Stimulated activated naive B cell treated with anti-CD40 and anti-IgM and Interleukin-4, amounts not matched to agents 10 μg/mL and 1 μg/mL and 100 μg/mL, for 72 hours (primary cell): ENCODE data around the gene VASP.

Source experiments
- ATAC-seq, 2 donors: fragments of 150-1000 bp; cut with Tn5 transposase; replicated peaks; 2 replicates each; pipeline ENCODE4 v1.10.0; 2021; ENCODE audit warnings: moderate library complexity in 1 of 2
- DNase-seq: peaks from one replicate; pipeline ENCODE4 v3.0.0; 2021
- H3K27ac Mint-ChIP-seq: one replicate; pipeline ENCODE4 v1.8.0; 2022; ENCODE audit warnings: mild to moderate bottlenecking, mixed read lengths
- H3K27me3 Mint-ChIP-seq, 2 donors: one replicate each; pipeline ENCODE4 v1.8.0; 2022; ENCODE audit warnings: mixed read lengths in 2 of 2
- H3K36me3 Mint-ChIP-seq, 2 donors: one replicate each; pipeline ENCODE4 v1.8.0; 2022; ENCODE audit warnings: mixed read lengths in 2 of 2, mild to moderate bottlenecking in 1 of 2
- H3K4me1 Mint-ChIP-seq, 2 donors: one replicate each; pipeline ENCODE4 v1.8.0; 2022; ENCODE audit warnings: mixed read lengths in 2 of 2, mild to moderate bottlenecking in 1 of 2
- H3K4me3 Mint-ChIP-seq, 2 donors: one replicate each; pipeline ENCODE4 v1.8.0; 2022; ENCODE audit warnings: mild to moderate bottlenecking in 2 of 2, mixed read lengths in 2 of 2, moderate library complexity in 1 of 2
- H3K9me3 Mint-ChIP-seq, 2 donors: one replicate each; pipeline ENCODE4 v1.8.0; 2022; ENCODE audit warnings: mixed read lengths in 2 of 2, mild to moderate bottlenecking in 1 of 2

VASP gene

DNA sequence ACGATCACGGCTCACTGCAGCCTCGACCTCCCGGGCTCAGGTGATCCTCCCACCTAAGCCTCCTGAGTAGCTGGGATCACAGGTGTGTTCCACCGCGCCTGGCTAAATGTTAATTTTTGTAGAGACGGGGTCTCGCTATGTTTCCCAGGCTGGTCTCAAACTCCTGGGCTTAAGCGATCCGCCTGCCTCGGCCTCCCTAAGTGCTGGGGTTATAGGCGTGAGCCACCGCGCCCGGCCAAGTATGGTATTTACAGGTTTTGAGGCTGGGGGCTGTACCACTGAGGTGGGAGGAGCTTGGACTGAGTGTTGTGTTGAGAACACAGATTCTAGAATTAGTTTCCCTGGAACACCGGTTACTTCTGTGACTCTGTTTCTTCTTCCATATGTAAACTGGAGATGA, 9.5 kb upstream of the VASP start:
- H3K36me3 Mint-ChIP-seq, result peaks cover 7 to 13% of the 10 kb centered on the region in 2 donors
- H3K27ac Mint-ChIP-seq, result no peak overlapping the region
- peaks cover 24 to 28% of the 10 kb centered on the region in 2 donors for H3K27me3 Mint-ChIP-seq
- H3K9me3 Mint-ChIP-seq, result peaks cover 0 to 4% of the 10 kb centered on the region in 2 donors
- H3K4me1 Mint-ChIP-seq, result peaks cover 38 to 70% of the 10 kb centered on the region in 2 donors
- ATAC-seq, result no peak
- no peak for DNase-seq
- peak overlapping the region; percentile 48 to 68 for H3K4me3 Mint-ChIP-seq

DNA sequence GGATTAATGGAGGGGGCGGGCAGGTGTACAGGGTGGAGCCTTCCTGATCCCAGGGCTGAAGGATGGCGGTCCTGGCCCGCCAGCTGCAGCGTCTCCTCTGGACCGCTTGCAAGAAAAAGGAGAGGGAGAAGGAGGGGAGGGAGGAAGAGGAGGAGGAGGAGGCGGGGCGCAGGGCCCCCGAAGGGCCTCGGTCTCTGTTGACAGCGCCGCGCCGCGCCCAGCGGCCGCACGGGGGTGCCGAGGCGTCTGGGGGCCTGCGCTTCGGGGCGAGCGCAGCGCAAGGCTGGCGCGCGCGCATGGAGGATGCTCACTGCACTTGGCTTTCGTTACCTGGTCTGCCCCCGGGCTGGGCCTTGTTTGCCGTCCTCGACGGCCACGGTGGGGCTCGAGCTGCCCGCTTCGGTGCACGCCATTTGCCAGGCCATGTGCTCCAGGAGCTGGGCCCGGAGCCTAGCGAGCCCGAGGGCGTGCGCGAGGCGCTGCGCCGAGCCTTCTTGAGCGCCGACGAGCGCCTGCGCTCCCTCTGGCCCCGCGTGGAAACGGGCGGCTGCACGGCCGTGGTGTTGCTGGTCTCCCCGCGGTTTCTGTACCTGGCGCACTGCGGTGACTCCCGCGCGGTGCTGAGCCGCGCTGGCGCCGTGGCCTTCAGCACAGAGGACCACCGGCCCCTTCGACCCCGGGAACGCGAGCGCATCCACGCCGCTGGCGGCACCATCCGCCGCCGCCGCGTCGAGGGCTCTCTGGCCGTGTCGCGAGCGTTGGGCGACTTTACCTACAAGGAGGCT, 8.7 kb upstream of the VASP start, which contains the start of gene PPM1N:
Gene PPM1N (plus strand): TSS at position 33 of the 785 bp plus-strand sequence. CDS start 30 bp downstream, at position 63.
- H3K27me3 Mint-ChIP-seq, result peaks cover 17 to 21% of the 10 kb centered on the region in 2 donors
- peak within 1 kb of the TSS; percentile 85 to 87 for H3K4me3 Mint-ChIP-seq
- peak within 1 kb of the TSS; percentile 83 for H3K27ac Mint-ChIP-seq
- peaks cover 34 to 62% of the 10 kb centered on the region in 2 donors for H3K4me1 Mint-ChIP-seq
- no peak for DNase-seq
- ATAC-seq, result peak; percentile 41 to 43
- peaks cover 9 to 13% of the 10 kb centered on the region in 2 donors for H3K36me3 Mint-ChIP-seq
- H3K9me3 Mint-ChIP-seq, result peaks cover 0 to 4% of the 10 kb centered on the region in 2 donors

DNA sequence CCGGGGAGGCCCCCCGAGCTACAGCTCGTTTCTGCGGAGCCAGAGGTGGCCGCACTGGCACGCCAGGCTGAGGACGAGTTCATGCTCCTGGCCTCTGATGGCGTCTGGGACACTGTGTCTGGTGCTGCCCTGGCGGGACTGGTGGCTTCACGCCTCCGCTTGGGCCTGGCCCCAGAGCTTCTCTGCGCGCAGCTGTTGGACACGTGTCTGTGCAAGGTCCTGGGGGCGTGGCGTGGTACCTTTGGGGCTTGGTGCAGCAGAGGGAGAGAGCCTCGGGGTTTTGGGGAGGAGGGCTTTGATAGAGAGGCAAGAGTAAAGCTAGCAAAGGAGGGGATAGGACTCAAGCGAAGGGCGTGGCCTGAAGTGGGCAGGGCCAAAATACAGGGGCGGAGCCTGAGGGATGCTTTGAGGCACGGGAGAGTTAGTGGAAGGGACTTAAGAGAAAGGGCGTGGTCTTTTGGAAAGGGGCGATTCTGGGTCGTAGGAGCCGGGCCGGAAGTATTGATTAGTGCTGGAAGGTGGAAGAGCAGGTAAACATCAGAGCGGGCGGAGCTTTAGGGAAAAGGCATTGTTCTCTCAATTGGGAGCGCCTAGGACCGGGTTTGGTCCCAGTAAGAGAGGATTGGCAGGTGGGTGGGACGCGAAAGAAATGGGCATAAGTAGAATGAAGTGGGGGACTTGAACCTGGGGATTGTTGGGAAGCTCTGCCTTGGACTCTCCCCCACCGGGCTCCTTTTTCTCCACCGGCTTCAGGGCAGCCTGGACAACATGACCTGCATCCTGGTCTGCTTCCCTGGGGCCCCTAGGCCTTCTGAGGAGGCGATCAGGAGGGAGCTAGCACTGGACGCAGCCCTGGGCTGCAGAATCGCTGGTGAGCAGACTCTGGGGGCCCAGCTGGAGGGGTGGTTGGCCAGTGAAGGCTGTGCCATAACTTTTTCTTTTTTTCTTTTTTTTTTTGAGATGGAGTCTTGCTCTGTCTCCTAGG, 7.8 kb upstream of the VASP start:
- peak overlapping the region; percentile 50 to 68 for H3K4me3 Mint-ChIP-seq
- ATAC-seq, result peak; percentile 34 to 41
- H3K4me1 Mint-ChIP-seq, result peaks cover 34 to 55% of the 10 kb centered on the region in 2 donors
- peaks cover 13 to 21% of the 10 kb centered on the region in 2 donors for H3K27me3 Mint-ChIP-seq
- peak overlapping the region; percentile 7 for H3K27ac Mint-ChIP-seq
- H3K36me3 Mint-ChIP-seq, result peaks cover 9 to 13% of the 10 kb centered on the region in 2 donors
- no peak for DNase-seq
- H3K9me3 Mint-ChIP-seq, result peaks cover 0 to 4% of the 10 kb centered on the region in 2 donors

DNA sequence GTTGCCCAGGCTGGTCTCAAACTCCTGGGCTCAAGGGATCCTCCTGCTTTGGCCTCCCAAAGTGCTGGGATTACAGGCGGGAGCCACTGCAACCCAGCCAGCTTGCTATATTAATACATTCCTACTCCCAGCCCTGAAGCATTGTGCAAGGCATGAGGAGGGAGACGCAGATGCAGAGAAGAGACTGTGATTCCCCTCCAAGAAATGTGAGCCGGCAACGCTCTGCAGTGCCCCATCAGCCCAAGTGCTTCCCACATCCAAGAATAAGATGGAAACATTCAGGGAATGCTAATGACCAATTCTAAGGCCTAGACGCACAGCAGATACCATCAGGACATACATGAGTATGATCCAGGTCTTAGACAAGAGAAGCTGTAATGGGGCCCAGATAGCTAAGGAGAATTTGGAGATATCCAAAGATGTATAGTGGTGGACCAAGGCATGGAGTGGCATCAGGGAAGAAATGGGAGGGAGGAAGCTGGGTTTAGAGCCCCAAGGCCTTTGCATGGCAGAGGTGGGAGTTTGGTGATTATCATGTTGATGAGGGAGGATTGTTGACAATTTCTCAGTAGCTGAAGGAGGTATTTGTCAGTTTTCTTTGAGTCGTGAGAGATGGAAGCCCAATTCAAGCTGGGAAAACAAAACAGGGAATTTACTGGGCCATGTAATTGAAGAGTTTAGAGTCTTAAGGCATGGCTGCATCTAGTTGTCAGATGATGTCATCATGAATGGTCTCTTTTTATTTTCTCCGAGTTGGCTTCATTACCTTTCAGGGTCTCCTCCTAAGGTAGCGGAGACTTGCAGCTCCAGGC, 6.2 kb upstream of the VASP start:
- Mint-ChIP-seq H3K4me1 (peaks cover 35 to 63% of the 10 kb centered on the region in 2 donors), H3K4me3 (no peak overlapping the region), H3K9me3 (peaks cover 0 to 4% of the 10 kb centered on the region in 2 donors), H3K36me3 (peaks cover 9 to 13% of the 10 kb centered on the region in 2 donors), H3K27me3 (peaks cover 5 to 10% of the 10 kb centered on the region in 2 donors), H3K27ac (peak overlapping the region; percentile 20)
- DNase-seq, result no peak
- no peak for ATAC-seq

DNA sequence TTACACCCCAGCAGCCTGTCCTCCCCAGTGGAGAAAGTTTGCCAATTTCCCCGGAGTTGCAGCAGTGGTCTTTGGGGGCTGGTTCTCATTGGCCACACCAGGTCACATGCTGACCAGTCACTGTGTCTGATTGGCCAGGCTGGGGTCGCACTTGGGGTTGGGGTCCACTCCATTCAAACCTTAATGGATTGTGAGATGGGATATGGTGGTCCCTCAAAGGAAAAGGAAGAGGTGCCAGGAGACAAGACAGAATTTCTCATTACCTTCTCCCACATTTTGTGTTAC, 5.6 kb upstream of the VASP start:
- H3K27ac Mint-ChIP-seq, result no peak overlapping the region
- H3K4me1 Mint-ChIP-seq, result peaks cover 35 to 66% of the 10 kb centered on the region in 2 donors
- peaks cover 9 to 13% of the 10 kb centered on the region in 2 donors for H3K36me3 Mint-ChIP-seq
- H3K9me3 Mint-ChIP-seq, result peaks cover 0 to 4% of the 10 kb centered on the region in 2 donors
- H3K4me3 Mint-ChIP-seq, result no peak overlapping the region
- ATAC-seq (no peak), DNase-seq (no peak)
- peaks cover 5 to 8% of the 10 kb centered on the region in 2 donors for H3K27me3 Mint-ChIP-seq

DNA sequence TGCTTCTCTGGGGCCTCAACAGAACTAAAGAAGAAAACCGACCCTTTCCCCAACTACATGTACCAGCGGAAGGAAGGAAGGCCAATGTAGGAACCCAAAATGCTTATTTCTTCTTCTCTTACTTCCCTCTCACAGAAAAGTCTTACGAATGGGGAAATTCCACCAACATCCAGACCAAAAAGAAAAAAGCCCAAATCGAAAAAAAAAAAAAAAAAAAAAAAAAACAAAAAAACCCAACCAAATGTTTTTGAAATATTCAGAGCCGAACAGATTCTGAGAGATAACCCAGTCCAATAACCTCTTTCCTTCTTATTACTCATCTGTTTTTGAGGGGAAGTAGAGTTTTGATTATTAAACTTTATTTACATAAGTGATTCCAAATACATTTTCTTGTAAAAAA, 5.2 kb upstream of the VASP start:
- no peak for ATAC-seq
- peaks cover 0 to 4% of the 10 kb centered on the region in 2 donors for H3K9me3 Mint-ChIP-seq
- no peak overlapping the region for H3K4me3 Mint-ChIP-seq
- H3K27ac Mint-ChIP-seq, result peak overlapping the region; percentile 69
- peaks cover 5 to 8% of the 10 kb centered on the region in 2 donors for H3K27me3 Mint-ChIP-seq
- H3K36me3 Mint-ChIP-seq, result peaks cover 9 to 14% of the 10 kb centered on the region in 2 donors
- DNase-seq, result no peak
- H3K4me1 Mint-ChIP-seq, result peaks cover 34 to 62% of the 10 kb centered on the region in 2 donors

DNA sequence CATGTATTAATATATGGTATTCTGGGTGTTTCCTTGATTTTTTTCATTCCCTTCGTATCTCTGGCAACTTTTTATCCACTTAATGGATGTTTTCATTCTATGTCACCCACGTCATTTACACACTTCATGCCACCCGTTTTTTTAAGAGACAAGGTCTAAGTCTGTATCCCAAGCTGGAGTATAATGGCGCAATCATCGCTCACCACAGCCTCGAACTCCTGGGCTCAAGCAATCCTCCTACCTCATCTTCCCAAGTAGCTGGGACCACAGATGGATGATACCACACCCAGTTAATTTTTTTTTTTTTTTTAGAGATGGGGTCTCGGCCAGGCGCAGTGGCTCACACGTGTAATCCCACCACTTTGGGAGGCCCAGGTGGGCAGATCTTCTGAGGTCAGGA, 3.4 kb upstream of the VASP start:
- H3K4me1 Mint-ChIP-seq, result peaks cover 29 to 44% of the 10 kb centered on the region in 2 donors
- H3K27ac Mint-ChIP-seq, result no peak overlapping the region
- no peak for ATAC-seq
- peaks cover 5 to 8% of the 10 kb centered on the region in 2 donors for H3K27me3 Mint-ChIP-seq
- no peak overlapping the region for H3K4me3 Mint-ChIP-seq
- peaks cover 12 to 20% of the 10 kb centered on the region in 2 donors for H3K36me3 Mint-ChIP-seq
- no peak for DNase-seq
- peaks cover 0 to 4% of the 10 kb centered on the region in 2 donors for H3K9me3 Mint-ChIP-seq

DNA sequence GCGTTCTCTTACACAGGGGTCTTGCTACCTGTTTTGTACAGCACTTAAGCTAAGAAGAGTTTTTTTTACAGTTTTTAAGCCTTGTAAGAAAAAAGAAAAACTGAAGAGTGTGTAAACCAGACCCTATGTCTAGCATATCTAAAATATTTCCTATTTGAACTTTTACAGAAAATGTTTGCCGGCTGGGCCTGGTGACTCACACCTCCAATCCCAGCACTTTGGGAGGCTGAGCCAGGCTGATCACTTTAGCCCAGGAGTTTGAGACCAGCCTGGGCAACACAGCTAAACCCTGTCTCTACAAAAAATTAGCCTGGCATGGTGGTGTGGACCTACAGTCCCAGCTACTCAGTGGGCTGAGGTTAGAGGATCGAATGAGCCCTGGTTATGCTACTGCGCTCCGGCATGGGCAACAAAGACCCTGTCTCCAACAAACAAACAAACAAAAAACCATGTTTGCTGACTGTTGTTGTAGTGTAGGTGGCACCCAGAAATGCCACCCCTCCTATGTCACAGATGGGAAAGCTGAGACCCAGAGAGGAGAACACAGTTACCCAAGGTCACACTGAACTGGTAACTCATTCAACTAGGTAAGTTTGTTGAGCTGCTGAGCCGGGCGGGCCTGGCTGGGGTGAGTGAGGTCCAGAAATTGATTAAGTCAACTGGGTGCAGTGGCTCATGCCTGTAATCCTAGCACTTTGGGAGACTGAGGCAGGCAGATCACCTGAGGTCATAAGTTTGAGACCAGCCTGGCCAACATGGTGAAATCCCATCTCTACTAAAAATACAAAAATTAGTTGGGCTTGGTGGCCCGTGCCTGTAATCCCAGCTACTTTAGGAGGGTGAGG, 1.9 kb upstream of the VASP start:
- Mint-ChIP-seq H3K9me3 (no peaks in the 10 kb centered on the region), H3K36me3 (peaks cover 16 to 29% of the 10 kb centered on the region in 2 donors), H3K4me3 (peak overlapping the region; percentile 83 to 95), H3K27ac (peak overlapping the region; percentile 88), H3K4me1 (peaks cover 33 to 46% of the 10 kb centered on the region in 2 donors), H3K27me3 (no peaks in the 10 kb centered on the region)
- ATAC-seq (no peak), DNase-seq (no peak)

DNA sequence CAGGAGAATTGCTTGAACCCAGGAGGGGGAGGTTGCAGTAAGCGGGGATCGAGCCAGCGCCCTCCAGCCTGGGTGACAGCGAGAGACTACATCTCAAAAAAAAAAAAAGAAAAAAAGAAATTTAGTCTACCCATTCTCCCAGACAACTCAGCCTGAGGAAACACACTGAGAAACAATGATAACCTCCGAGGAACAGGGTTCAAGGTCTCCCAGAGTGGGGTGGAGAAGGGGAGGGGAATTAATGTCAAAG, 1.4 kb upstream of the VASP start:
- Mint-ChIP-seq H3K27me3 (no peaks in the 10 kb centered on the region), H3K27ac (peak overlapping the region; percentile 88), H3K4me1 (peaks cover 37 to 48% of the 10 kb centered on the region in 2 donors), H3K36me3 (peaks cover 20 to 33% of the 10 kb centered on the region in 2 donors), H3K4me3 (peak overlapping the region; percentile 83 to 95), H3K9me3 (no peaks in the 10 kb centered on the region)
- ATAC-seq (no peak), DNase-seq (no peak)

DNA sequence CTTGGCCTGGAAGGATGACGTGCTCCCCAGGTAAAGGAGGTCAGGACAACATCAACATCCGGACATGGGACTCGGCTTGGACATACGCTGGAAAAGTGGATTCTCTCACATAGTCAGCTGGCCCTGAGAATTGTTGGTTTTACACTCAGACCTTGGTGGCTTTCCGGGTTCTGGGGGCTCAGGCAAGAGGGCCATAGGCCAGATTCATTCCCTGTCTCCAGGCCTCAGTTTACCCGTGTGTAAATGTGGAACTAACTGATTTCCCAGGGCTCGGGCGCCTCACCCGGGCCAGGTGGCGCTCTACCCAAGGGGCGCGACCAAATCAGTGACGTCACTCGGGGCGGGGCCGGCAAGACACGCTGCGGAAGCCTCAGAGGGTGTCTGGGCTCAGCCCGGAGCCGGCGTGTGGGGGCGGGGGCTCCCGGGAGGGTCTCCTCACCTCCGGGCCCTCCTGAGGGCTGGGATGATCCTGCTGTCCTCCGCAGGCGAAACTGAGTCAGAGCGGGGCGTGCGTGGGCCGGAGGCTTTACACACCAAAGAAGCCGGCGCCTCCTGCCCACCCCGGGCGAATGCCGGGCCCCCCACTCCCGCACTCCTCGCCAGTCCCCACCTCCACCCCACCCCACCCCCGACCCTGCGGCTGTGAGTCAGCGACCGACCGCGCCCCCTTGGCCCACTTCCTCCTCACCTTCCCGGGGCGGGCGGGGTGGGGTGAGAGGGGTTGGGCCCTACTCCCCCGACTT, 862 bp upstream of the VASP start:
- Mint-ChIP-seq H3K4me1 (peaks cover 39 to 48% of the 10 kb centered on the region in 2 donors), H3K4me3 (peak overlapping the region; percentile 83 to 95), H3K27me3 (no peaks in the 10 kb centered on the region)

DNA sequence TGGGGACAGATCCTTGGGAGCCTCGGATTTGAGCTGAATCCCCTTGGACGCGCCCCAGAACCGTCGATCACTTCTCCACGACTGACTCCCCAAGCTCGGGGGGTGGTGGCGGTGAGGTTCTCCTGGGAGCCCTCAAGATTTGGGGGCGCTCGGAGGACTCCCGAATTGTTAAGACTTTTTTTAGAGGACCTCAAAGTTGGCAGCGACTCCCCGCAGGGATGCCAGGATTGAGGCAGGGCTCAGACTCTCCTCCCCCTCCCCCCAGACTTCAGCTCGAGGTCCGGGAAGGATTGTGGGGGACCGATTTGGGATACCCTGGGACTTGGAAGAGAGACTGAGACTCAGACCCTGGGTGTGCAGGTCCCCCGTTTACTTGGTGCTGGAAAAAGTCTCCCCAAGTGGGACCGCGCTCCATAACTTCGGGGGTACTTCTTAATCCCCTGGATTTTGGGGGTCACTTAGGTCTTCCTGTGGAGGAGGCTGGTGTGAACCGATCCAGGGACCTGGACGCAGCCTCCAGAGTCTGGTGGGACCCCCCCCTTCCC, 665 bp downstream of the VASP start:
- H3K9me3 Mint-ChIP-seq, result no peaks in the 10 kb centered on the region
- H3K4me3 Mint-ChIP-seq, result peak overlapping the region; percentile 83 to 97
- no peak for ATAC-seq
- H3K36me3 Mint-ChIP-seq, result peaks cover 21 to 33% of the 10 kb centered on the region in 2 donors
- no peak for DNase-seq
- H3K27ac Mint-ChIP-seq, result peak overlapping the region; percentile 95
- peaks cover 36 to 52% of the 10 kb centered on the region in 2 donors for H3K4me1 Mint-ChIP-seq
- H3K27me3 Mint-ChIP-seq, result no peaks in the 10 kb centered on the region

More for the DNA sequence above, 862 bp upstream of the VASP start:
- Mint-ChIP-seq H3K27ac (peak overlapping the region; percentile 97), H3K36me3 (peaks cover 19 to 33% of the 10 kb centered on the region in 2 donors), H3K9me3 (no peaks in the 10 kb centered on the region)
- peak; percentile 93 for DNase-seq
- ATAC-seq, result peak; percentile 70 to 77

DNA sequence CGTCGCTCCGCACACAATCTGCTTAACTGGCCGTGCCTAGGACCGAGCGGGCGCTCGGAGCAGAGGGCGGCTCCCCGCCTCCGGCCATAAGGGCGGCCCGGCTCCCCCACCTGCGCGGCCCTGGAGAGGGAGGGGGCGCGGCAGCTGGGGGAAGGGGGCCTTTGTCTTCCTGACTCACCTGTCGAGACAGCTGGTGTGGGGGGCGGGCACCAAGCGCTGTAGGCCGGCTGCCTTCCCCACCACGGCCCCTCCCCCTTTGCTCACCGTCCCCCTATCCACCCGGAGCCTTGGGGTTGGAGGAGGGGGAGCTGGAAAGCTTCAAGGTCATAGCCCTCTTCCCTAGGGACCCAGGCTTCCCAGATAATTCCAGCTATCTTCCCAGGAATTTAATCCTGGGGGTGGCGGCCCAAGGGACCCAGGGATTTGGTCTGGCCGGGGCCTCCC, 1.2 kb downstream of the VASP start:
- Mint-ChIP-seq H3K4me3 (peak overlapping the region; percentile 83 to 97), H3K9me3 (no peaks in the 10 kb centered on the region), H3K27ac (peak overlapping the region; percentile 95), H3K36me3 (peaks cover 21 to 36% of the 10 kb centered on the region in 2 donors), H3K4me1 (peaks cover 36 to 57% of the 10 kb centered on the region in 2 donors), H3K27me3 (no peaks in the 10 kb centered on the region)
- DNase-seq (peak; percentile 58), ATAC-seq (peak; percentile 12 to 18)
